ENCODE results near the gene INSC.

DNA sequence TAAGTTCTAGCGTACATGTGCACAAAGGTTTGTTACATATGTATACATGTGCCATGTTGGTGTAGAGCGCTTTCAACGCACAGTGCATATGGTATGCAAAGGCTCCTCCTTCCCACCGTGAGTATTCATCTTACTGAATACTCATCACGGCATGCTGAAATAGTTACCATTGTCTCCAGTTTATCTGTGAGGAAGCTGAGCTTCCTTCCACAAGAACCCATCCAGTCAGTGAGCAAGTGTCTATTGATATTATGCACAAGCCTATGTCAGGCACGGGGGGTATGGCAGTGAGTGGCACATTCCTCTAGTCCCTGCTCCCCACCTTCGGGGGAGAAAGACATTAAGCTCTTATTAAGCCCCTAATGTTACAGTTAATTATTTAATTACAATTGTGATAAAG is 28.1 kb downstream of the INSC start:
- TF ChIP-seq, protein P1, sequence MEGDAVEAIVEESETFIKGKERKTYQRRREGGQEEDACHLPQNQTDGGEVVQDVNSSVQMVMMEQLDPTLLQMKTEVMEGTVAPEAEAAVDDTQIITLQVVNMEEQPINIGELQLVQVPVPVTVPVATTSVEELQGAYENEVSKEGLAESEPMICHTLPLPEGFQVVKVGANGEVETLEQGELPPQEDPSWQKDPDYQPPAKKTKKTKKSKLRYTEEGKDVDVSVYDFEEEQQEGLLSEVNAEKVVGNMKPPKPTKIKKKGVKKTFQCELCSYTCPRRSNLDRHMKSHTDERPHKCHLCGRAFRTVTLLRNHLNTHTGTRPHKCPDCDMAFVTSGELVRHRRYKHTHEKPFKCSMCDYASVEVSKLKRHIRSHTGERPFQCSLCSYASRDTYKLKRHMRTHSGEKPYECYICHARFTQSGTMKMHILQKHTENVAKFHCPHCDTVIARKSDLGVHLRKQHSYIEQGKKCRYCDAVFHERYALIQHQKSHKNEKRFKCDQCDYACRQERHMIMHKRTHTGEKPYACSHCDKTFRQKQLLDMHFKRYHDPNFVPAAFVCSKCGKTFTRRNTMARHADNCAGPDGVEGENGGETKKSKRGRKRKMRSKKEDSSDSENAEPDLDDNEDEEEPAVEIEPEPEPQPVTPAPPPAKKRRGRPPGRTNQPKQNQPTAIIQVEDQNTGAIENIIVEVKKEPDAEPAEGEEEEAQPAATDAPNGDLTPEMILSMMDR (IDR thresholded peaks at IDR 0.05; ENCODE audit: control extremely low read depth in 1 of 3, insufficient read depth in 1 of 3, low read depth in 1 of 3, low read length in 3 of 3) = no peak
- TF ChIP-seq TAF1 (IDR thresholded peaks at IDR 0.05; ENCODE audit: low read depth, low read length) (no peak), CEBPB (IDR thresholded peaks at IDR 0.05; ENCODE audit: low read depth, low read length) (no peak), POLR2AphosphoS5 (IDR thresholded peaks at IDR 0.05; ENCODE audit: low read depth, low read length) (no peak), EP300 (IDR thresholded peaks at IDR 0.05; ENCODE audit: borderline replicate concordance in 1 of 2, low read depth in 2 of 2, low read length in 2 of 2) (no peak), HDAC2 (IDR thresholded peaks at IDR 0.05; ENCODE audit: borderline replicate concordance in 1 of 2, low read depth in 2 of 2, low read length in 2 of 2) (no peak), EZH2 (IDR thresholded peaks at IDR 0.05; ENCODE audit: low read depth, low read length, severe bottlenecking) (no peak), CHD2 (IDR thresholded peaks at IDR 0.05; ENCODE audit: low read length) (no peak), TCF12 (IDR thresholded peaks at IDR 0.05; ENCODE audit: low read depth, low read length) (no peak), POLR2A (IDR thresholded peaks at IDR 0.05; ENCODE audit: control extremely low read depth in 1 of 2, low read depth in 2 of 2, low read length in 2 of 2) (no peak), TBP (IDR thresholded peaks at IDR 0.05; ENCODE audit: low read depth, low read length) (no peak), RAD21 (IDR thresholded peaks at IDR 0.05 in 1 of 2, conservative IDR thresholded peaks at IDR 0.05 in 1 of 2; ENCODE audit: low read depth in 2 of 2, low read length in 2 of 2) (no peak), GABPA (IDR thresholded peaks at IDR 0.05; ENCODE audit: borderline replicate concordance, insufficient read depth, low read length) (no peak), KDM1A (IDR thresholded peaks at IDR 0.05; ENCODE audit: borderline replicate concordance, low read length) (no peak)
